KBM-7 (cell line): ENCODE measurements around the gene ITIH3.
A peak's percentile ranks its signal among the peaks of the same experiment; 100 is the strongest.

Experiments used
- DNase-seq: peaks from one replicate; pipeline ENCODE4 v3.0.0-alpha.2; 2015
- in situ Hi-C: fragments of 300-500 bp; cut with MboI; formaldehyde crosslinking; loops from 2 replicates; pipeline ENCODE4 v1.14.3; 2020; ENCODE audit warnings: low sequenced_read_pairs, low pct_unique_long_range_greater_than_20kb, mixed read lengths

Gene ITIH3

DNA sequence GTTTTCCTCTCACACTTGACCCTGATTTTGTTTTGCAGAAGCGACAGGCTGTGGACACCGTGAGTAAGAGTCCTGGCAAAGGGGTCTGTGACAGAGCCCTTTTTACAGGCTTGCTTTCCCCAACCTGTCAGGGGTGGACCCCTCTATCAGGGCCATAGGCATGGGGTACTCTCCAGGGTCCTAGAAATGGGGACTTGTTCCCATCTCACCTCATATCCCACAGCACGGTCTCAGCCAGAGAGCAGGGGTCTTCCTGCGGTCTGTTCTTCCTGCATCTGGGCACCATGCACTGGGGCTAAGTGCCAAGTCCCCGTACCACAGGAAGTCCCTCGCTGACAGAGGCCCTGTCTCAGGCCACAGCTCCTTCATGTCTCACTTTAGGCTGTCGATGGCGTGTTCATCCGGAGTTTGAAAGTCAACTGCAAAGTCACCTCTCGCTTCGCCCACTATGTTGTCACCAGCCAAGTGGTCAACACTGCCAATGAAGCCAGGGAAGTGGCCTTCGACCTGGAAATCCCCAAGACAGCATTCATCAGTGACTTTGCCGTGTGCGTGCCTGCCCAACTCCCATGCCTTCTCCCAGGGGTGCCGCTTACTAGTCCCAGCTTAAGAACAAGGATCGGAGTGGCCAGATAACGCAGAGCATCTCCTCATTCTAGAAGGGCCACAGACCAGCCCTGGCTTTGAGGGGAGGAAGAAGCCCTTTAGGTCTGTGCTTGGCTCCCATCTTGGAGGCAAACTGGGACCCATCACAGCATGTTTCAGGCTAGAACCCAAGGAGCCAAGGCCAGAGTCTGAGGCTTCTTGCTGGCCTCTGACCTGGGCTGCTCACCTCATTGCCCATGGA is 16.4 kb upstream of the ITIH3 start:
- no peak for DNase-seq
- in situ Hi-C loops, result no loop called here

DNA sequence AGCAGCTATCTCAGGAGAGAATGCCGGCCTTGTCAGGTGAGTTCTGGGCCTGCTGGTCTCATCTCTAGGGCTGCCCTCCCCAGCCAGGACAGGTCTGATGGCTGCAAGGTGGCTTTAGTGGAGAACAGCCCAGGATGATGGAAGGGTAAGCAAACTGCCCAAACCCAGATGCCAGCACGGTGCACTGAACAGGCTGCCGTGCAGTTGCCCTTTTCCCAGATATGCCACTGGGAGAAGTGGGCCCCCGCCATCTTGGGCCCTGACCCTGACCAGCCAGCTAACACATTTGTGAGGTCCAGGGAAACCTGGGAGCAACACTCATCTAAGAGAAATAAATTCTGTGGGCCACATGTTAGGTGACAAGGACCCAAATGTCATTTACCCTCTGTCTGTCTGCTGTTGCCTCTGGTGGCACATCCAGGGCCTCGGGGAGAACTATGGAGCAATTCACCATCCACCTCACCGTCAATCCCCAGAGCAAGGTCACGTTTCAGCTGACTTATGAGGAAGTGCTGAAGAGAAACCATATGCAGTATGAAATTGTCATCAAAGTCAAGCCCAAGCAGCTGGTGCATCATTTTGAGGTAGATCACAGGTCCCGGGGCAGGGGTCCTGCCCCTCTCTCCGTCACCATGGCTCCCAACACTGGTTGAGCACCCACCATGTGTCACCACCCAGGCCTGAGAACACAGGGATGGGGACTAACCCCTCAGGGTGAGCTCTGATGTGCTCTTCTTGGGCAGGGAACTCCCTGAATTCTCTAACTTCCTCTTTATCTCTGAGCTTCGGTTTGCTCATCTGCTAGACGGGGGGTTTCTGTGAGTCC is 15.4 kb upstream of the ITIH3 start:
- in situ Hi-C loops, result no loop called here

DNA sequence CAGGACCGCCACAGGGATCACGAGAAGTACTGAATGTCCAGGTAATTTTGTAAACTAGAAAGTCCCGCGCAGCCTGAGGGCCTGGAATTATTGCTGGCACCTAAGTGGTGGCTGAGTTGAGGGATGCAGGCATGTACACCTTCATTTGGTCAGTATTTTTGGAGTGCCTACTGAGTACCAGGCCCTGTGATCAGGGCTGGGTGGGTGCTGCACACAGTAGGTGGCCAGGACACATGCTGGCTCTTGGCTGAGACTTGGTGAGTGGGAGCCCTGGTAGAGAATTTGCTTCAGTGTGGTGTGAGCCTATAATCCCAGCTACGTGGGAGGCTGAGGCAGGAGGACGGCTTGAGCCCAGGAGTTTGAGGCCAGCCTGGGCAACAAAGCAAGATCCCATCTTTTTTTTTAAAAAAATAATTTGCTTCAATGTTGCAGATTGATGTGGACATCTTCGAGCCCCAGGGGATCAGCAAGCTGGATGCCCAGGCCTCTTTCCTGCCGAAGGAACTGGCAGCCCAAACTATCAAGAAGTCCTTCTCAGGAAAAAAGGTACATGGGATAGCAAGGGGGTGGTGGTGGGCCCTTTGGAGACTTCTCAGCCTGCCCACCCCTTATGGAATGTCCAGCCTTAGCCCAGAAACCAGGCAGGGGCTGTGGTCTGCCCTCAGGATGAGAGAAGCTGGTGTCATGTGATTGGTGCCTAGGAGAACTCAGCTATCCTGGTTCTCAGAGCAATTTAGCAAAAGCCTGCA is 14.6 kb upstream of the ITIH3 start:
- no peak for DNase-seq
- in situ Hi-C loops, result no loop called here

More for the DNA sequence above, 15.4 kb upstream of the ITIH3 start:
- DNase-seq, result peak; percentile 70

DNA sequence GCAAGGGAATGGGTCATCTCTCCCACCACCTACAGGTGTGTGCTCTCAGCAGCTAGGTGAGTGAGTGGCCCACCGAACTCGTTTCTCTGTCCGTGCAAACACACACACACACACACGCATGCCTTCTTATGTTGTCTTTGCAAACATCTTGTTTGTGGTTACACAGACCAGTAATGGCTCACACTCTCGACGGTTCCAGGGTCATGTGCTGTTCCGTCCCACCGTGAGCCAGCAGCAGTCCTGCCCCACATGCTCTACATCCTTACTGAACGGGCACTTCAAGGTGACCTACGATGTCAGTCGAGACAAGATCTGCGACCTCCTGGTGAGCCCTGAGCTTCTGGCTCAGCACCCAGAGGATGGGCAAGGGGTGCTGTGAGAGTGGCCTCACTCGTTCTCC is 12.9 kb upstream of the ITIH3 start:
- no peak for DNase-seq
- in situ Hi-C loops, result no loop called here

DNA sequence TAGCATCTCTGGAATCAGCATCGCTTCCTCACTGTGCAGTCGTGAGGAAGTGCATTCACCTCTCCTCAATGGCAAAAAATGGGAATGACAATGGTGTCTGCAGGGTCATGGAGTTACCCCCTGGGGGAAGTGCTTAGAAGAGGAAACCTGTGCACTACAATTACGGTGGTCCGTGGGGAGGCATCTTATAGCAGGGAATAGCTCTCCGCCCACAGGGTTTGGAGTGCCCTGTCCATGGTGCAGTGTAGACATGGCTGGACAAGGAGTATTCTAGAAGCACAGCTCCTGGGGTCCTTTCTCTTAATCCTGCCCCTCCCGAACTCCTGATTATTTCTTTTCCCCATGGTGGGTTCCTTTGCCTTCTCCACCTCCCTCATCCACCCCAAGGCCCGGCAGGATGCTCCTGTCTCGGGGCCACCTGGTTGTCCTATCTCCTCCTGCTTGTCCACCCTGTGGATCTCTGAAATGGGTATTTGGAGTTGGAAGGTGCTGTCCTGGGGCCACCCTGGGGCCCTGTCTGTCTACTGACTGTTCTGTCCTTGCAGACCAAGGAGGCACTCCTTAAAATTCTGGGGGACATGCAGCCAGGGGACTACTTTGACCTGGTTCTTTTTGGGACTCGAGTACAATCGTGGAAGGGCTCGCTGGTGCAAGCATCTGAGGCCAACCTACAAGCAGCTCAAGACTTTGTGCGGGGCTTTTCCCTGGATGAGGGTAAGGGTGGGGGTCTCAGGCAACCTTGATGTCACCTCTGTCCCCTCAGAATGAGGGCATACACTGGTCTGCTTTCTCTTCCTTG is 12.0 kb upstream of the ITIH3 start:
- no peak for DNase-seq
- in situ Hi-C loops, result no loop called here

DNA sequence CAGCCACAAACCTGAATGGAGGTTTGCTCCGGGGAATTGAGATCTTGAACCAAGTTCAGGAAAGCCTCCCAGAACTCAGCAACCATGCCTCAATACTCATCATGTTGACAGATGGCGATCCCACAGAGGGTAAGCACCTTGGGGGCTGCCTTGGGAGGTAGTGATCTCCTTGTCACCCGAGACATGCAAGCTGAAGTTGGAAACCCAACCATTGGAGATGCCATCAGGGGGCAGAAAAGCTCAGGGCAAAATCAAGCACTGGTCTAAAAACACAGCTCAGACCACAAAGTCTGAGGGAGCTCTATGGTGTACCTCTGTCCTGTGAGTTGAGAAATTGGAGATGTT is 11.4 kb upstream of the ITIH3 start:
- no peak for DNase-seq
- in situ Hi-C loops, result no loop called here

DNA sequence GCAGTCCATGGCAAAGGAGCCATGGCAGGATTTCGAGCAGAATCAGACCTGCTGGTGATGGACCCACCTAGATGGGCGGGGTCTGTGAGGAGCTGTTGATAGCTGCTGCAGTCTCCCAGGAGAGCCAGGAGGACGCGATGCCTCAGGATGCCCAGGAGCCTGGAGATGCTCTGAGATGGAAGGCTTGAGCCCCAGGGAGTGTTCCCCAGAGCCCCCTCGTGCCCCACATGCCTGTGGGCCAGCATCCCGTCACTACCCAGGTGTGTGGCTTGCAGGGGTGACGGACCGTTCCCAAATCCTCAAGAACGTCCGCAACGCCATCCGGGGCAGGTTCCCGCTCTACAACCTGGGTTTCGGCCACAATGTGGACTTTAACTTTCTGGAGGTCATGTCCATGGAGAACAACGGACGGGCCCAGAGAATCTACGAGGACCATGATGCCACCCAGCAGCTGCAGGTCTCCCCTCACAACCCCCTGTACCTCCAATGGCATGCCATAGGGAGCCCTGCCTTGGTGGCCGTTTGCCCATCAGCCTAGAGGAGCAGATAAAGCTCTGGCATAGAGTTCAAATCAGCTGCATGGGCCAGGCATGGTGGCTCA is 10.5 kb upstream of the ITIH3 start:
- in situ Hi-C loops, result no loop called here
- DNase-seq, result no peak

DNA sequence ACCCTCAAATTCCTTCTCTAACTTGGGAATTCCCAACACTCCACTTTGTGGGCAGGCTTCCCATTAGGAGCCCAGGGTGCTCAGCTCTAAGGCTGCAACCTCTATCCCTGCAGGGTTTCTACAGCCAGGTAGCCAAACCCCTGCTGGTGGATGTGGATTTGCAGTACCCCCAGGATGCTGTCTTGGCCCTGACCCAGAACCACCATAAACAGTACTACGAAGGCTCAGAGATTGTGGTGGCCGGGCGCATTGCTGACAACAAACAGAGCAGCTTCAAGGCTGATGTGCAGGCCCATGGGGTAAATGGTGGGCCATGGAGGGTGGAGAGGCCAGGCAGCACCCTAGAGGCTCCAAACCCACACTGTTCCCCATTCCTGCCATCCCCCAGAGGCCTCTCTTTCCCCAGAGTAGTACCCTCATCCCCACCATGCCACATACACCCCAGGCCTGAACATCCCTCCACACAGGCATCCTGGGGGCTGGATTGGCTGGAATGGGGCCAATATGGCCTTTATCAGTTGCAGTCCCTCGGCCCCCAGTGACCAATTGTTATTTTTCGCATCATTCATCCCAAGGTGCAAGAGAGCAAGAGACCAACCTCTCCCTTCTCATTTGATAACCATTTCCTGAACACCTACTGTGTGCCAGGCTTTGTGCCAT is 9.5 kb upstream of the ITIH3 start:
- DNase-seq, result no peak
- in situ Hi-C loops, result no loop called here

DNA sequence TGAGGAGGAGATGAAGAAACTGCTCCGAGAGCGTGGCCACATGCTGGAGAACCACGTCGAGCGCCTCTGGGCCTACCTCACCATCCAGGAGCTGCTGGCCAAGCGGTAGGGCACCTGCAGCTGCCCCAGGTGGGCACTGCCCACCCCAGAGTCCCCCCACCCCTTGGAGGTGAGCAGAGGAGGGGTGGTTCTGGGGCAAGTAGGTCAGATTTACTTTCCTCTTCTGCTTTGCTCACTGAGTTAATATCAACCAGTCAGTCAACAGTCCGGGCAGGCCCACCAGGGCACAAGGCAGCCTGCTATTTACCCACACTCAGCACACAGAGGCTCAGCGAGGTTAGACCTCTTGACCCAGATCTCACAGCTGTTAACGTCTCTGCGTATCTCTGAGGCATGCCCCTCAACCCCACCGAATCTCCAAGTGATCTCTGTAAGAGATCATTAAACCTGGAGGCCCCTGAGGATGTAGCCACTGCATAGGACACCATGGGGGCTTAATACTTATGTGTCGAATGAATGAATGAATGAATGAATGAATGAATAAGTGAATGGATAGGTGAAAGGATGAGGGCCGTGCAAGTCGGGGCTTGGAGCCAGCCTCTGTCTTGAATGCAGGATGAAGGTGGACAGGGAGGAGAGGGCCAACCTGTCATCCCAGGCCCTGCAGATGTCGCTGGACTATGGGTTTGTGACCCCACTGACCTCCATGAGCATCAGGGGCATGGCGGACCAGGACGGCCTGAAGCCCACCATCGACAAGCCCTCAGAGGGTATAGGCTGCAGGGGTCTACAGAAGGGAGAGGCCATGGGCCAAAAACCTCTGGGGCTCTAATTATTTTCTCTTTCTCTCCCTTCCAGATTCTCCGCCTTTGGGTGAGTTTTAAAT is 8.0 kb upstream of the ITIH3 start:
- in situ Hi-C loops, result no loop called here
- no peak for DNase-seq

DNA sequence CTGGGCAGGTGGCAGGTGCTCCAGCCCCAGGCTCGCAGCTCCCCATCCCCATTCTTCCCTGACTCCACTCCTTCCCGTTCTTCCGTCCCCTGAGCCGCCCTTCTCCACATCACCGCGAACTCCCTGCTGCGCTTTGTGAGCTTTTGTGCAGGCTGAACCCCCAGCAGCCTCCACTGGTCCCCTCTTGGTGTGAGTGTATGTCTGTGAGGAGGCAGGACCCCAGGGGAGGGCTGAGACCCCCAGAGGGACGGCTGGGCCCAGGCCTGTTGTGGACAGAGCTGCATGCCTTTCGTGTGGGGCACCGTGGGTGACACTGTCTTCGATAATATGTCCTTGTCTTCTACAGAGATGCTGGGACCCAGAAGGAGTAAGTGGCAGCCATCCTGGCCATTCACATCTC is 7.3 kb upstream of the ITIH3 start:
- in situ Hi-C loops, result no loop called here
- DNase-seq, result no peak

DNA sequence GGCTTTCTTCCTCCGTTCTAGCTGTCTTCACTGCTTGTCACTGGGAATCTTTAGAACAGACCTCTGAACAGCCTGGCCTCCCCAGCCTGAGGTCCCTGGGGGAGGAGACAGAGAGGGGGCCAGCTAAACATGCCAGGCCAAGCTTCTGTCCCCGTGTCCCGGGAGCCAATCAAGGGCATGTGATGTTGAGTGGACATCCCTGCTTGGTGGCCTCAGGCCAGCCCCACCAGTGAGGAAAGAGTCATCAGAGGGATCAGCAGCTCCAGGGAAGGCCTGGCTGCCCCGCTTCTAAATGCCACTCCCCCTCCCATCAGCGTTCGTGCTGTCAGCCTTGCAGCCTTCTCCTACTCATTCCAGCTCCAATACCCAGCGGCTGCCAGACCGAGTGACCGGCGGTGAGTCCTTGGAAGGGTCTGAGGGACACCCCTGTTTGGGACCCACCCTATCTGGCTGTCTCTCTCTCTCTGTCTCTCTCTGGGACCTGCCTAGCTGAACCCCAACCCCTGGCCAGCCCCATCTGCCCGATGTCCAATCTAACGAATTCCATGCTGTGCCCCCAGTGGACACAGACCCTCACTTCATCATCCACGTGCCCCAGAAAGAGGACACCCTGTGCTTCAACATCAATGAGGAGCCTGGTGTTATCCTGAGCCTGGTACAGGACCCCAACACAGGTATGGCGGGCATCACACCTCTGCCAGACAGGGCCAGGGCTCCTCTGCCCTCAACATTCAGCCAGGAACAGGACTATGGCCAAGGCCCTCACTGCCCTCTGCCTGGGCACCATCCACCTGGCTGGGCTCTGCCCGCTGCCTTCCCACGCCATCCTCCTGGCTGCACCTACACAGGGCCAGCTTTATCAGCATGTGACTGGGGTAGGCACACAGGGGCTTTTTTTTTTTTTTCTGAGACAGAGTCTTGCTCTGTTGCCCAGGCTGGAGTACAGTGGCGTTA is 6.6 kb upstream of the ITIH3 start:
- no peak for DNase-seq
- in situ Hi-C loops, result no loop called here

DNA sequence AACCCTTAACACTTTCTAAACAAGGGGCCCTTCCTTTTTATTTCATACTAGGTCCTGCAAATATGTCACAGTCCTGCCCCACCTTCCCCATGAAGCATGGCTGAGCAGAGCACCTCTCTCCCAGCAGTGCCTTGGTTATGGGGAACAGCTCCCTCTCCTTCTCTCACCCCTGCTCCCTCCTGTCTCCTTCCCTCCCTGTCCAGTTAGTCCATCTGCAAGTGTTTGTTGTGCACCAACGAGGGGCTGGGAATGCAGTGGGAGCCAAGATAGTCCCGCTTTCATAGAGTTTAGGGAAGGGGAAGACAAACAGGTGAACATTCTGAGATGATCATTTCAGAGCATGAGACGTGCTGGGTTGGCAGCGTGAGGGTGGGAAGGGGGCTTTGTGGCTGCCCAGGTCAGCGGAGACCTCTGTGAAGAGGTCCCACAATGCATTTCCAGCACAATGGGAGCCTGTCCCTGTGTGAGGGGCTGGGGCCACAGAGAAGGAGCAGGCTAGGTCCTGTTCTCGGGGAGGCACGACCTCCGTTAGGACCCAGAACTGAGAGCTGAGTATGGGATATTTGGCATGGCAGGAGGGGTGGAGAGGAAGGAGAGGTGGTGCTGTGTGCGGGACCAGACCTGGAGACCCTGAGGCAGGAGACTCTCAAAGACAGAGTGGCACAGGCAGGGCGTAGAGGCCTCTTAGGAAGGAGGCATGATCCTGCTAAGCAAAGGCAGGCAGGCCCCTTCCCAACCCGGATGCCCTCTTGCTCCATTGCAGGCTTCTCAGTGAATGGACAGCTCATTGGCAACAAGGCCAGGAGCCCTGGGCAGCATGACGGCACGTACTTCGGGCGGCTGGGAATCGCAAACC is 5.5 kb upstream of the ITIH3 start:
- in situ Hi-C loops, result no loop called here
- DNase-seq, result no peak

DNA sequence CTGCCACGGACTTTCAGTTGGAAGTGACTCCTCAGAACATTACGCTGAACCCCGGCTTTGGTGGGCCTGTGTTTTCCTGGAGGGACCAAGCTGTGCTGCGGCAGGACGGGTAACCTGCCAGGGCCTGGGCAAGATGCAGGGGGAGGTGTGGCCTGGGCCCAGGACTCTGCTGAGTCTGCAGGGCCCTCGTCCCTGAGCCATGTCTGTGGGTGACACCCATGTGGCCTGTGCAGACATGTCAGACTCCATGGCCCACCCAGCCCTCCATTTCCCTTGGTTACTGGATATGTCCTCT is 4.9 kb upstream of the ITIH3 start:
- in situ Hi-C loops, result no loop called here
- no peak for DNase-seq

DNA sequence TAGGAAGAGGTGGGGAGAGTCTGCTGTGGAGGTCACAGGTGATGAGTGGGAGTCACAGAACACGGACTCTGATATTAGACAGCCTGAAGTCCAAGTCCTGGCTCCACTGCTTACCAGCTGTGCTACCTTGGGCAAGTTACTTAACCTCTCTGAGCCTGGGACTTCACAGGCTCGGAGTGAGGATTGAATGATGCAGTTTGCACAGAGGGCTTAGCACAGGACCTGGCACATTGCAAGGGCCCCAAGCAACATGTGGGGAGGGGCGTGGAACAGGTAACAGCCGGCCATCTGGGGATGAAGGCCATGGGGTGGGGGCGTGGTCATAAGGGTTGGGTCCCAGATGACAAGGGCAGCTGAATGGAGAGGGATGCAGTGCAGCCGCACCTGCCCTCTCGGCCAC is 4.3 kb upstream of the ITIH3 start:
- in situ Hi-C loops, result no loop called here
- no peak for DNase-seq

DNA sequence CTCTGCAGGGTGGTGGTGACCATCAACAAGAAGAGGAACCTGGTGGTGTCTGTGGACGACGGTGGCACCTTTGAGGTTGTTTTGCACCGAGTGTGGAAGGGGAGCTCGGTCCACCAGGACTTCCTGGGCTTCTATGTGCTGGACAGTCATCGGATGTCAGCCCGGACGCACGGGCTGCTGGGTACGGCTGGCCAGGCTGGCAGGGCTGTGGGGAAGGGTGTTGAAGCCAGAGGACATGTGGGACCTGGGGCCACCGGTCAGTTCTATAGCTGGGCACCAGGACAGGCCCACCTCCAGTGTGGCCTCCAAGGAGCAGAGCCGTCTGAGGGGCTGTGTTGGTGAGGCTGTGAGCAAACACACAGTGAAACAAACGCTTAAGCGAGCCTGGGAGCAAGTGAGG is 3.9 kb upstream of the ITIH3 start:
- in situ Hi-C loops, result no loop called here
- no peak for DNase-seq

DNA sequence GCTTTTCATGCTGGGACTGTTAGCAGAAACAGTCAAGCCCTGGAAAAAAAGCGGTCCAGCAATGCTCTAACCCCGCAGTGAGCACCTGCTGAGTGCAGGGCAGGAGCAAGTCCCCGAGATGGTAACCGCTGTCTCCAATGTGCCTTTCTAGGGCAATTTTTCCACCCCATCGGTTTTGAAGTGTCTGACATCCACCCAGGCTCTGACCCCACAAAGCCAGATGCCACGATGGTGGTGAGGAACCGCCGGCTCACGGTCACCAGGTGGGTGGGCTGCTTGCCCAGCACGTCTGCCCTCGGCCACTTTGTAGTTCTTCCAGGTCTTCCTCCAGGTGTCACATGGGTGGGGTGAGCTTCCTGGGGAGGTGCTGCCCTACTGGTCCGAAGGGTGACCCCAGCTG is 3.2 kb upstream of the ITIH3 start:
- no peak for DNase-seq
- in situ Hi-C loops, result no loop called here
